Loucy (cell line): ENCODE measurements around the gene ANAPC16.

Source experiments
- H2AFZ ChIP-seq: fragments of 200-600 bp; sonication (generic); 2 replicates; pipeline ENCODE4 v1.6.0; 2016; ENCODE audit warnings: antibody characterized with exemption, mild to moderate bottlenecking, low read length, moderate library complexity
- H3F3A ChIP-seq: fragments of 200-600 bp; 2 replicates; pipeline ENCODE4 v1.6.0; 2016; ENCODE audit warnings: antibody characterized with exemption, low read depth, mild to moderate bottlenecking
- H3K27me3 ChIP-seq: fragments of 200-600 bp; sonication (generic); 2 replicates; pipeline ENCODE4 v1.6.1; 2014; ENCODE audit warnings: low read length, mild to moderate bottlenecking; ENCODE audit not compliant: insufficient read depth, poor library complexity, severe bottlenecking
- H3K36me3 ChIP-seq: fragments of 200-600 bp; sonication (generic); 2 replicates; pipeline ENCODE4 v1.6.1; 2016; ENCODE audit warnings: low read length; ENCODE audit not compliant: insufficient read depth
- H3K4me1 ChIP-seq: fragments of 200-600 bp; sonication (generic); 2 replicates; pipeline ENCODE4 v1.5.1; 2014; ENCODE audit warnings: low read length, mild to moderate bottlenecking; ENCODE audit not compliant: insufficient read depth, poor library complexity, severe bottlenecking
- H3K4me2 ChIP-seq: fragments of 200-600 bp; sonication (generic); 2 replicates; pipeline ENCODE4 v1.6.0; 2014; ENCODE audit warnings: antibody characterized with exemption, low read length, low read depth, mild to moderate bottlenecking; ENCODE audit not compliant: poor library complexity, severe bottlenecking
- H3K4me3 ChIP-seq: fragments of 200-600 bp; sonication (generic); 2 replicates; pipeline ENCODE4 v1.5.1; 2014; ENCODE audit warnings: low read length, mild to moderate bottlenecking, mixed read lengths; ENCODE audit not compliant: poor library complexity, severe bottlenecking
- H3K79me2 ChIP-seq: fragments of 200-600 bp; sonication (generic); 2 replicates; pipeline ENCODE4 v1.6.1; 2014; ENCODE audit warnings: low read length; ENCODE audit not compliant: insufficient read depth
- H3K9ac ChIP-seq: fragments of 200-600 bp; sonication (generic); 2 replicates; pipeline ENCODE4 v1.6.0; 2014; ENCODE audit warnings: mild to moderate bottlenecking, low read depth, low read length, moderate library complexity; ENCODE audit not compliant: poor library complexity, severe bottlenecking
- H3K9me2 ChIP-seq: fragments of 200-600 bp; sonication (generic); replicated peaks from 2 replicates; pipeline ENCODE4 v1.6.1; 2016; ENCODE audit warnings: low read depth, low read length, mixed read lengths
- H3K9me3 ChIP-seq: fragments of 200-600 bp; sonication (generic); 2 replicates; pipeline ENCODE4 v1.6.1; 2014; ENCODE audit warnings: mild to moderate bottlenecking, antibody characterized with exemption, low read length, low read depth; ENCODE audit not compliant: insufficient read depth
- H4K20me1 ChIP-seq: fragments of 200-600 bp; sonication (generic); 2 replicates; pipeline ENCODE4 v1.6.0; 2014; ENCODE audit warnings: antibody characterized with exemption, low read length, mild to moderate bottlenecking; ENCODE audit not compliant: insufficient read depth, poor library complexity, severe bottlenecking
- EZH2phosphoT487 ChIP-seq: fragments of 200-600 bp; IDR thresholded peaks from 2 replicates; pipeline ENCODE4 v1.6.1; 2018; ENCODE audit warnings: antibody characterized with exemption, mild to moderate bottlenecking, moderate library complexity, borderline replicate concordance
- TF ChIP-seq, protein P1 (sequence below): fragments of 200-600 bp; sonication (generic); conservative IDR thresholded peaks from 2 replicates; pipeline ENCODE4 v1.5.1; 2014; ENCODE audit warnings: mild to moderate bottlenecking, antibody characterized with exemption, low read length

Gene ANAPC16

DNA sequence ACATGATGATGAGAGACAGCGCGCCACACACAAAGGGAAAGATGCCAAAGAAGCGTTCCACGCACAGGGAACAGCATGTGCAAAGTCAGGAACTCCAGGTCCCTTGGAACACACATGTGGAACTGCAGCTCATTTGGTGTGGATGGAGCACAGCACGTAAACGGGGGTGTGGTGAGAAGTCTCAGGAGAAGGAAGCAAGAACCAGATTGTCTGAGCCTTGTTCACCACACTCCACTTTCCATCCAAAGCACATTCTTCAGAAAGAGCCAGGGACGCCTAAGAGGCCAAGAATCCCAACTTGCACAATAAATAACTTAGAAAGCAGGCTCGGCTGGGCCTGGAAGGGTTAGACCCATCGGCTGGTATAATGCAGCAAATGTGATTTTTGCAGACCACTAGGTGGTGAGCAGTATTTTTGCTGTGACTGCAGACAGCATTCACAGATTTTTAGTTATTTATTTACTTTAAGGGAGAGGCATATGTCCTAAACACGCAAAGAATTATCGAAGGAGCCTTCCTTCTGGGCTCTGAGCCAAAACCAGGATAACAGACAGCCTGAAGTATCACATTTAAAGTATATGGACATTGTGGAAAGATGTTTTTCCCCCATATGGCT, 28.1 kb downstream of the ANAPC16 start:
- peaks cover 15% of the 10 kb centered on the region for H3F3A ChIP-seq
- H3K36me3 ChIP-seq, result no peaks in the 10 kb centered on the region
- peak overlapping the region; percentile 37 for H3K9ac ChIP-seq
- H3K4me3 ChIP-seq, result no peak overlapping the region
- no peaks in the 10 kb centered on the region for H3K9me3 ChIP-seq
- H3K9me2 ChIP-seq, result no peaks in the 10 kb centered on the region
- peaks cover 55% of the 10 kb centered on the region for H3K4me1 ChIP-seq
- peaks cover 8% of the 10 kb centered on the region; the same call in 1 of the 2 replicates for H3K79me2 ChIP-seq
- H2AFZ ChIP-seq, result no peak overlapping the region; the same call in 1 of the 2 replicates
- no peaks in the 10 kb centered on the region for H4K20me1 ChIP-seq
- no peaks in the 10 kb centered on the region for H3K27me3 ChIP-seq
- TF ChIP-seq EZH2phosphoT487, result no peak
- TF ChIP-seq, protein P1, sequence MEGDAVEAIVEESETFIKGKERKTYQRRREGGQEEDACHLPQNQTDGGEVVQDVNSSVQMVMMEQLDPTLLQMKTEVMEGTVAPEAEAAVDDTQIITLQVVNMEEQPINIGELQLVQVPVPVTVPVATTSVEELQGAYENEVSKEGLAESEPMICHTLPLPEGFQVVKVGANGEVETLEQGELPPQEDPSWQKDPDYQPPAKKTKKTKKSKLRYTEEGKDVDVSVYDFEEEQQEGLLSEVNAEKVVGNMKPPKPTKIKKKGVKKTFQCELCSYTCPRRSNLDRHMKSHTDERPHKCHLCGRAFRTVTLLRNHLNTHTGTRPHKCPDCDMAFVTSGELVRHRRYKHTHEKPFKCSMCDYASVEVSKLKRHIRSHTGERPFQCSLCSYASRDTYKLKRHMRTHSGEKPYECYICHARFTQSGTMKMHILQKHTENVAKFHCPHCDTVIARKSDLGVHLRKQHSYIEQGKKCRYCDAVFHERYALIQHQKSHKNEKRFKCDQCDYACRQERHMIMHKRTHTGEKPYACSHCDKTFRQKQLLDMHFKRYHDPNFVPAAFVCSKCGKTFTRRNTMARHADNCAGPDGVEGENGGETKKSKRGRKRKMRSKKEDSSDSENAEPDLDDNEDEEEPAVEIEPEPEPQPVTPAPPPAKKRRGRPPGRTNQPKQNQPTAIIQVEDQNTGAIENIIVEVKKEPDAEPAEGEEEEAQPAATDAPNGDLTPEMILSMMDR, result peak; percentile 50
- no peak overlapping the region for H3K4me2 ChIP-seq

DNA sequence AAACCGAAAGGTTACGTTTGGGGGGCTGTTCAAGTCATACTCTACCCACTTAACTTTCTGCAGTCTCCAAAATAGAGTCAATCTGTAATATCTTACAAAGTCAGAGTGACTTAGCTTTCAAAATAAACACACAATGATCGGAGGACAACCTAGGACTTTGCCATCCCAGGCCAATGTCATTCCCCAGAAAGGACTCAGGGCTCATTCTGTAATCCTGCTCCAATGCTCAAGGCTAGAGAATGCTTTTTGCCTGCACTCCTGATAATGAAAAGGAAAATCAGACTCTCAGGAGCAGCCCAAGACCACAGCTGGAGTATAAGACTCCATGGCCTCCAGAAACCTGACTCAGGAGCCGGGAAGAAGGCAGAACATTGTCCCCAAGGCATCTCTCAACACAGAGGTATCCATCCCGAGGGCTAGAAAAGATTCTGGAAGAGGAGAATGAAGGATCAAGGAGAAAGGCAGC, 28.8 kb downstream of the ANAPC16 start:
- H3K4me1 ChIP-seq, result peaks cover 57% of the 10 kb centered on the region
- no peak overlapping the region for H3K4me3 ChIP-seq
- H2AFZ ChIP-seq, result no peak overlapping the region

DNA sequence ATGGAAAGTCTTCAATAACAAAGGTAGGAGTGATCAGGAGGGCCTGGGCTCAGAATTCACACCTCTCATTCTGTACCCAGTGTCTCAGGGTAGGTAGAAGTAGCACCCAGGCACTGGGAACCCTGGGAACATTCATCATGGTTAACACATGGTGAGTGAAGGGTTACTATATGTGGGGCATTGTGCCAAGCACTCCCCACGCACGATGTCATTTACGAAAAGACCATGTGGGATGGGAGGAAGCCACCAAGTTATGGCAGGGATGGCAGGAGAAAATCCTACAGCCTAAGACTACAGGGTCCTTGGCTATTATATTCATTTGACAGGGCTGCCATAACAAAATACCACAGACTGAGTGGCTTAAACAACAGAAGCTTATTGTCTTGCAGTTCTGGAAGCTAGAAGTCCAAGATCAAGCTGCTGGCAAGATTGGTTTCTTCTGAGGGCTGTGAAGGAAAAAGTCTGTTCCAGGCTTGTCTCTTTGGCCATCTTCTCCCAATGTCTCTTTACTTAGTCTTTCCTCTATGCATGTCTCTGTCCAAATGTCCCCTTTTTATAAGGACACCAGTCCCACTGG, 30.2 kb downstream of the ANAPC16 start:
- Histone ChIP-seq H3K36me3 (no peaks in the 10 kb centered on the region), H3K4me1 (peaks cover 67% of the 10 kb centered on the region), H3K9ac (peak overlapping the region; percentile 5), H3K9me2 (no peaks in the 10 kb centered on the region), H3F3A (peaks cover 20% of the 10 kb centered on the region), H3K9me3 (no peaks in the 10 kb centered on the region), H3K4me2 (no peak overlapping the region), H4K20me1 (no peaks in the 10 kb centered on the region), H2AFZ (no peak overlapping the region), H3K4me3 (no peak overlapping the region), H3K27me3 (no peaks in the 10 kb centered on the region), H3K79me2 (peaks cover 8% of the 10 kb centered on the region; the same call in 1 of the 2 replicates)
- TF ChIP-seq, protein P1, result no peak
- TF ChIP-seq EZH2phosphoT487, result no peak

More for the DNA sequence above, 28.8 kb downstream of the ANAPC16 start:
- Histone ChIP-seq H3K27me3 (no peaks in the 10 kb centered on the region), H3K9me3 (no peaks in the 10 kb centered on the region), H4K20me1 (no peaks in the 10 kb centered on the region), H3K9me2 (no peaks in the 10 kb centered on the region), H3K9ac (peak overlapping the region; percentile 37), H3K36me3 (no peaks in the 10 kb centered on the region), H3K4me2 (no peak overlapping the region), H3K79me2 (peaks cover 8% of the 10 kb centered on the region; the same call in 1 of the 2 replicates), H3F3A (peaks cover 20% of the 10 kb centered on the region)
- TF ChIP-seq, protein P1, result no peak
- TF ChIP-seq EZH2phosphoT487, result no peak
